Activated CD4-positive, alpha-beta T cell treated with anti-CD3 and anti-CD28 coated beads, Interleukin-10, Interleukin-2, amounts not matched to agents 100 ng/mL and 50 ng/mL, durations not matched to agents 16 hours and 8 hours (primary cell): Measurements from ENCODE around the gene PEX14.

Experiments used
- DNase-seq: peaks from one replicate; pipeline ENCODE4 v3.0.0-alpha.2; 2020

Gene PEX14

GRCh38 chr1:10653370-10654125, 178.8 kb downstream of the PEX14 start:
- DNase-seq = no peak

GRCh38 chr1:10655002-10655401, 180.3 kb downstream of the PEX14 start:
- DNase-seq = no peak

GRCh38 chr1:10656431-10656830, 181.7 kb downstream of the PEX14 start:
- DNase-seq = no peak

- DNase-seq = no peak
Measured at GRCh38 chr1:10657088-10657847, 182.5 kb downstream of the PEX14 start.

- no peak for DNase-seq
Measured at GRCh38 chr1:10658396-10659066, 183.8 kb downstream of the PEX14 start.

- no peak for DNase-seq
Measured at GRCh38 chr1:10659218-10659617, 184.5 kb downstream of the PEX14 start.

GRCh38 chr1:10659646-10660540, 185.1 kb downstream of the PEX14 start:
- no peak for DNase-seq

GRCh38 chr1:10661453-10661852, 186.7 kb downstream of the PEX14 start:
- no peak for DNase-seq

GRCh38 chr1:10662090-10662688, 187.4 kb downstream of the PEX14 start:
- no peak for DNase-seq

GRCh38 chr1:10662824-10663677, 188.3 kb downstream of the PEX14 start:
- no peak for DNase-seq

GRCh38 chr1:10663678-10664035, 188.9 kb downstream of the PEX14 start:
- DNase-seq = no peak

- no peak for DNase-seq
Measured at GRCh38 chr1:10664251-10664650, 189.5 kb downstream of the PEX14 start.

- DNase-seq = no peak
Measured at GRCh38 chr1:10665226-10665625, 190.5 kb downstream of the PEX14 start.

GRCh38 chr1:10665930-10666850, 191.4 kb downstream of the PEX14 start:
- DNase-seq = no peak

GRCh38 chr1:10667861-10668761, 193.4 kb downstream of the PEX14 start:
- no peak for DNase-seq

GRCh38 chr1:10669570-10669969, 194.8 kb downstream of the PEX14 start:
- DNase-seq = no peak

GRCh38 chr1:10670190-10670589, 195.4 kb downstream of the PEX14 start:
- no peak for DNase-seq

- no peak for DNase-seq
Measured at GRCh38 chr1:10671090-10671489, 196.3 kb downstream of the PEX14 start.
